ENCODE data around the gene ESRP2. TPM values are rescaled to one million over a fixed set of nuclear protein-coding genes. Genes with fewer than 3 reads are reported as not detected.

ESRP2 gene
- total and polyA plus RNA-seq, 12 donors, result 0.07 to 1.0 (median 0.44) TPM

GRCh38 chr16:68283346-68283745 is 47.4 kb upstream of the ESRP2 start:
- Histone ChIP-seq H3K27me3 (no peaks in the 10 kb centered on the region), H3K4me1 (peaks cover 28 to 94% (median 74%) of the 10 kb centered on the region in 9 donors), H3K9me3 (no peaks in the 10 kb centered on the region), H3K36me3 (peaks cover 0 to 45% (median 2%) of the 10 kb centered on the region in 9 donors), H3K4me3 (no peak overlapping the region), H3K27ac (peak overlapping the region; percentile 67 to 88 (median 81))
- ATAC-seq (no peak), DNase-seq (no peak)
- WGBS, 2 donors, result 66 to 71% methylated on average over 5 of the region's 5 CpGs
- no peak for TF ChIP-seq CTCF (IDR thresholded peaks at IDR 0.05)
- intact Hi-C loops (cut with DNase I), result no loop called here

GRCh38 chr16:68282064-68282452 is 46.1 kb upstream of the ESRP2 start:
- DNase-seq (no peak), ATAC-seq (no peak)
- WGBS, 2 donors, result 76 to 96% methylated on average over 4 of the region's 4 CpGs
- TF ChIP-seq CTCF (IDR thresholded peaks at IDR 0.05), result no peak
- no peak overlapping the region for H3K4me3 ChIP-seq
- no peaks in the 10 kb centered on the region for H3K27me3 ChIP-seq
- intact Hi-C loops (cut with DNase I), result no loop called here
- H3K4me1 ChIP-seq, result peaks cover 16 to 81% (median 62%) of the 10 kb centered on the region in 9 donors
- no peaks in the 10 kb centered on the region for H3K9me3 ChIP-seq
- H3K27ac ChIP-seq, result peak overlapping the region; percentile 1 to 88 (median 81)
- peaks cover 0 to 47% (median 2%) of the 10 kb centered on the region in 9 donors for H3K36me3 ChIP-seq

- peaks cover 14 to 77% (median 57%) of the 10 kb centered on the region in 9 donors for H3K4me1 ChIP-seq
- TF ChIP-seq CTCF (IDR thresholded peaks at IDR 0.05), result no peak
- H3K36me3 ChIP-seq, result peaks cover 0 to 50% (median 2%) of the 10 kb centered on the region in 9 donors
- H3K4me3 ChIP-seq, result no peak overlapping the region
- H3K27me3 ChIP-seq, result no peaks in the 10 kb centered on the region
- H3K9me3 ChIP-seq, result no peaks in the 10 kb centered on the region
- 90 to 96% methylated on average over 4 of the region's 4 CpGs for WGBS, 2 donors
- no peak for ATAC-seq
- no peak for DNase-seq
- H3K27ac ChIP-seq, result peak overlapping the region in 9 of 10 donors; percentile 1 to 88 (median 82)
- intact Hi-C loops (cut with DNase I), result no loop called here
Observed at GRCh38 chr16:68281368-68282063, 45.6 kb upstream of the ESRP2 start.

GRCh38 chr16:68279726-68280558 is 44.0 kb upstream of the ESRP2 start:
- no peak for DNase-seq
- peak overlapping the region in 5 of 10 donors; percentile 27 to 86 (median 37) for H3K27ac ChIP-seq
- peaks cover 7 to 76% (median 50%) of the 10 kb centered on the region in 9 donors for H3K4me1 ChIP-seq
- WGBS, 2 donors, result 89 to 95% methylated on average over 13 of the region's 13 CpGs
- H3K36me3 ChIP-seq, result peaks cover 0 to 65% (median 3%) of the 10 kb centered on the region in 9 donors
- no peak overlapping the region for H3K4me3 ChIP-seq
- intact Hi-C loops (cut with DNase I), result no loop called here
- H3K9me3 ChIP-seq, result no peaks in the 10 kb centered on the region
- TF ChIP-seq CTCF (IDR thresholded peaks at IDR 0.05), result no peak
- ATAC-seq, result no peak
- H3K27me3 ChIP-seq, result no peaks in the 10 kb centered on the region

Data from heart right ventricle (tissue), 16 donors.